ENCODE measurements around the gene KCTD8.
"Not testable (repeated sequence)": the region's sequence is repeated elsewhere in the genome, so short reads cannot be mapped to it uniquely, and the experiment has no call there.

The KCTD8 gene

DNA sequence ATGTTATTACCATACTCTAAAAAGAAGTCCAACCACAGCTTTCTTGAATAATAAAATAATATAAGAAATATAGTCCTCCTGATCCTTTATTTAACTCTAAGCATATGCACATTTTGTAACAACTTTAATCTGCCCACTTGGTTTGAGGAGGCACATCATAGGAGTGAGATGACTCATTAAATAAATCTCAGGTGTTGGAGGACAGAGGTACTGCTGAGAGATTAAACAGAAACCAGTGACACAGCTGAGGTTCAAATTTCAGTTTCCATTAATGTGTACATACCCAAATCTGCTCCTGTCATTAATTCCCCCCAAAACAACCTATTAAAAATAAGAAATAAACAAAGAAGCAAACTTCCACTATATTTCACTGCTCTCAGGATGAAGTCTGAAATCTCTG is 211.0 kb downstream of the KCTD8 start:
- H3K4me1 ChIP-seq (ENCODE audit: insufficient read depth, low read length): no peaks in the 10 kb centered on the region
- H3K9ac ChIP-seq (ENCODE audit: low read depth, low read length): no peak overlapping the region
- no peaks in the 10 kb centered on the region for H3K9me3 ChIP-seq (ENCODE audit: control insufficient read depth, insufficient read depth, low read length)

DNA sequence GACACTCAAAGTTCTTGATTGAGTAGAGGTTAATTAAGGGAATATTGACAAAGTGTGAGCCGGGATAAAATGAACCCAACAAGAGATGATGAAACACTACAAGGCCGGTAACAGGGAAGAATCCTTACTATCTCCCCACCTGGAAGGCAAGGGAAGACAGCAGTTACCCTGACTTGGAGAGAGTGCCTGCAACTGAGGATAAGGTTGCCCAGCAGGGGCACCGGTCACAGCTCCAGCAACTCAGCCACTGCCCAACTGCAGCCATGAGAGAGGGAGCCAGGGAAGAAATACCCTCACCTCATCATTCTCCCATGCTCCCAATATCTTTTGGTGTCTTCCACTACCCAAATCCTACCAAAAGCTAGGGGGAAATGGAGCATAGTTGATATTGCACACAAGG is 212.7 kb downstream of the KCTD8 start:
- H3K9ac ChIP-seq (ENCODE audit: low read depth, low read length): no peak overlapping the region
- no peaks in the 10 kb centered on the region for H3K9me3 ChIP-seq (ENCODE audit: control insufficient read depth, insufficient read depth, low read length)
- H3K36me3 ChIP-seq (ENCODE audit: insufficient read depth, low read length): no peaks in the 10 kb centered on the region
- no peaks in the 10 kb centered on the region for H3K4me1 ChIP-seq (ENCODE audit: insufficient read depth, low read length)

More for the DNA sequence above, 211.0 kb downstream of the KCTD8 start:
- no peaks in the 10 kb centered on the region for H3K36me3 ChIP-seq (ENCODE audit: insufficient read depth, low read length)

DNA sequence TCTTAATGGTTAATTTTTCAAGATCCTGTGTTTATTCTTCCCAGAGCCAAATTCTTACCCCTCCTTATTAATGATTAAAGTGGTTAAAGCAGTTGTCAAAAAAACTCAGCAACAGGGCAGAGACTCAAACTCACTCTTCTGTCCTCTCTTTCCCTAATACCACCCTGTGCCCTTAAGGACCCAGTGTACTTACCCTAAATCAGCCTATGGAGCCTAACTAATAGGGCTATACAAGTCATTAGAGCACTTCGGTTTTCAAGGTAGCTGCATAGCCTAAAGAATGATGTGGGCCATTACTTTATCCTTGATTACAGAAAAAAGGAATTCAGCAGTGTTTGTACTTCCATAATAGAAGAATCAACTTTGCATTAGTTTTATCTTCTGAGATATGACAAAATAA is 216.3 kb downstream of the KCTD8 start:
- H3K9ac ChIP-seq (ENCODE audit: low read depth, low read length): no peak overlapping the region
- no peaks in the 10 kb centered on the region for H3K36me3 ChIP-seq (ENCODE audit: insufficient read depth, low read length)
- peaks cover 6% of the 10 kb centered on the region; the same call in 1 of the 2 replicates for H3K4me1 ChIP-seq (ENCODE audit: insufficient read depth, low read length)
- no peaks in the 10 kb centered on the region for H3K9me3 ChIP-seq (ENCODE audit: control insufficient read depth, insufficient read depth, low read length)

DNA sequence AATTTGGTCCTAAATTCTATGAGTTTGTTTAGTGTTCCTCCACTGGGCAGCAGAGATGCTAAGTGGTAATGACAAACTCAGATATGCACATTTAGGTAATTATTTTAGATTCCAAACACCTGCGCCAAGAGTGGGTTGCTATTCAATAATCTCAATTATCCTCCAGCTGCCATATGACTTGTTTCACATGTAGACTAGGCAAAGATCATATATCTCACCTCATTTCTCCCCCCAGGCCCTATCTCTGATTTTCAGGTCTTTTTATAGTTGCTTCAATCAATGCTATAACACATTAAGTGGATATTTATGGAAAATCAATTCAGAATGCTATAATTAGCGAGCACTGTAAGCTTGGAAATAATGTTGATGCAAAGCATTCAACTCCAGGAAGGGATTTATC is 217.6 kb downstream of the KCTD8 start:
- H3K36me3 ChIP-seq (ENCODE audit: insufficient read depth, low read length): no peaks in the 10 kb centered on the region
- H3K4me1 ChIP-seq (ENCODE audit: insufficient read depth, low read length): peaks cover 6% of the 10 kb centered on the region; the same call in 1 of the 2 replicates
- H3K9ac ChIP-seq (ENCODE audit: low read depth, low read length): no peak overlapping the region
- H3K9me3 ChIP-seq (ENCODE audit: control insufficient read depth, insufficient read depth, low read length): no peaks in the 10 kb centered on the region

DNA sequence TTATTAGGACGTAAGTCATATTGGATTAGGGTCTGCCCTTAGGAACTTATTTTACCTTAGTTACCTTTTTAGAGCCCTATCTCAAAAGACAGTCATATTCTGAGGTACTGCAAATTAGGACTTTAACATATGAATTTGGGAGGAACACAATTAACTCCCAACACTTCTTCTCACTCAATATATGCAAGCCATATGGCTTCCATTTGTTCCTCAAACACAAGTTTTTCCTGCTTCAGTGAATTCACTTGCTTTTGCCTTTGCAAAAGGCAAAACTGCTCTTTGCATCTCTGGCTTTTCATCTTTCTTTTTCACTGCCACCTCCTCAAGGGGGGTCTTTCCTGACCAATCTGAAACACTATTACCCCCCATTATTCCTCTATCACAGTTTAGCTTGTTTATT is 220.3 kb downstream of the KCTD8 start:
- Histone ChIP-seq H3K36me3 (ENCODE audit: insufficient read depth, low read length) (no peaks in the 10 kb centered on the region), H3K9me3 (ENCODE audit: control insufficient read depth, insufficient read depth, low read length) (no peaks in the 10 kb centered on the region), H3K9ac (ENCODE audit: low read depth, low read length) (no peak overlapping the region), H3K4me1 (ENCODE audit: insufficient read depth, low read length) (peaks cover 6% of the 10 kb centered on the region; the same call in 1 of the 2 replicates)

DNA sequence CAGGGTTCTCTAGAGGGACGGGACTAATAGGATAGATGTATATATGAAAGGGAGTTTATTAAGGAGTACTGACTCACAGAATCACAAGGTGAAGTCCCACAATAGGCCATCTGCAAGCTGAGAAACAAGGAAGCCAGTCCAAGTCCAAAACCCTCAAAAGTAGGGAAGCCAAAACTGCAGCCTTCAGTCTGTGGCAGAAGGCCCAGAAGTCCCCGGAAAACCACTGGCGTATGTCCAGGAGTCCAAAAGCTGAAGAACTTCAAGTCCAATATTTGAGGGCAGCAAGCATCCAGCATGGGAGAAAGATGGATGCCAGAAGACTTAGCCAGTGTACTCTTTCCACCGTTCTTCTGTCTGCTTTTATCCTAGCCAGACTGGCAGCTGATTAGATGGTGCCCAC is 227.2 kb downstream of the KCTD8 start:
- Histone ChIP-seq H3K9ac (ENCODE audit: low read depth, low read length) (no peak overlapping the region), H3K36me3 (ENCODE audit: insufficient read depth, low read length) (no peaks in the 10 kb centered on the region), H3K9me3 (ENCODE audit: control insufficient read depth, insufficient read depth, low read length) (no peaks in the 10 kb centered on the region), H3K4me1 (ENCODE audit: insufficient read depth, low read length) (no peaks in the 10 kb centered on the region)

DNA sequence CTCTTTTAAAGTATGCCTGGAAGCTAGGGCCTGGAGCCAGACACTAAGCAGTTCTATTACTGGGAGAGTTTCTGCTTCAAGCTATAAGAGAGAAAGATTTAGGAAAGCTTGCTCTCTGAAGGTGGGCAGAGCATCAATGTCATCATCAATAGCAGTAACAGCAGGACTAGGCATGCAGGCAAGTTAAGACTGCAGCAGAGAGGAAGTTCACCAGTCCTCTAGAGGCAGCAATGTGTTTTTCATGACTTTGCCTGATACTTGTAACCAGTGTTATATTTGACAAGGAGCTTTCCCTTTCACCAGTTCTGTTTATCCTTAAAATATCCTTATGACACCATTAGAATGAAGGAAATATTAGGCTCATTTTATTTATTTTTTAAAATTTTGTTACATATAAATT is 237.9 kb downstream of the KCTD8 start:
- no peaks in the 10 kb centered on the region for H3K9me3 ChIP-seq (ENCODE audit: control insufficient read depth, insufficient read depth, low read length)
- H3K4me1 ChIP-seq (ENCODE audit: insufficient read depth, low read length): no peaks in the 10 kb centered on the region
- no peak overlapping the region for H3K9ac ChIP-seq (ENCODE audit: low read depth, low read length)
- no peaks in the 10 kb centered on the region for H3K36me3 ChIP-seq (ENCODE audit: insufficient read depth, low read length)

DNA sequence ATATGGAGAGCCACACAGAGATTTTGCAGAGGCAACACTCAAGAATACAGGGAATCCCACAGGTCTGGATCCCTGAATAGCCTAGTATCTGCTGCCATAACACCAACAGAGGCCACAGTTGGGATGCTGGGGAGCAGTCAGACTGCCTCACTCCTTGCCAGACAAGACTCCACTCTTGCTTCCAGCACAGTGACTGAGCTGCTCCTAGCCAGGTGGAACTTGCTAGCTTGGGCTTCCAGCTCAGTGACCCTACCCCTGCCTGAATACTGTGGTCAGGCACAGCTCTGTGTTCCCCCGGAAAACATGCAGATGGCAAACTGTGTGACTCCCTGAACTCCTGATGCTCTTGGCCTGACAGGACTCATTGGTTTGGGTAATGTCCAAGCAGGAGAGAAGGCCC is 251.8 kb downstream of the KCTD8 start:
- no peaks in the 10 kb centered on the region; the same call in 1 of the 2 replicates for H3K9me3 ChIP-seq (ENCODE audit: control insufficient read depth, insufficient read depth, low read length)
- H3K9ac ChIP-seq (ENCODE audit: low read depth, low read length): no peak overlapping the region
- no peaks in the 10 kb centered on the region for H3K4me1 ChIP-seq (ENCODE audit: insufficient read depth, low read length)
- H3K36me3 ChIP-seq (ENCODE audit: insufficient read depth, low read length): no peaks in the 10 kb centered on the region

DNA sequence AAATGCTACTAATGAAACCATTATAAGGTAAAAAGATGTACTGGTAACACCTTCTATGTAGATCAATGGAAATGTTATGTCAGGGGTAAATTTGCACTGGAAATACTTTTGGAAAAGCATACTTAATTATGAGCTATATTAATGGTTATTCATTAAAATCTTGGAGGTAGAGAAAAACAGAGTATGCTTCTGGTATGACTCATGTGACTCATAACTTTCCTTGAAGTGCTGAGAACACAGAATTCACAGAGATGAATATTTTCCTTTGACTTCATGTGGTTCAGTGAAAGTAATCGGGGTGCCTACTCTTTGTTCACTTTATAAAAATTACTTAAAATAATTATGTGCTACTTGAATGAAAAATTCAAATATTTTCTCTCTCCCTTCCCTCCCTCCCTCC is 254.2 kb downstream of the KCTD8 start:
- Histone ChIP-seq H3K36me3 (ENCODE audit: insufficient read depth, low read length) (no peaks in the 10 kb centered on the region), H3K9ac (ENCODE audit: low read depth, low read length) (no peak overlapping the region), H3K4me1 (ENCODE audit: insufficient read depth, low read length) (no peaks in the 10 kb centered on the region), H3K9me3 (ENCODE audit: control insufficient read depth, insufficient read depth, low read length) (no peaks in the 10 kb centered on the region)

DNA sequence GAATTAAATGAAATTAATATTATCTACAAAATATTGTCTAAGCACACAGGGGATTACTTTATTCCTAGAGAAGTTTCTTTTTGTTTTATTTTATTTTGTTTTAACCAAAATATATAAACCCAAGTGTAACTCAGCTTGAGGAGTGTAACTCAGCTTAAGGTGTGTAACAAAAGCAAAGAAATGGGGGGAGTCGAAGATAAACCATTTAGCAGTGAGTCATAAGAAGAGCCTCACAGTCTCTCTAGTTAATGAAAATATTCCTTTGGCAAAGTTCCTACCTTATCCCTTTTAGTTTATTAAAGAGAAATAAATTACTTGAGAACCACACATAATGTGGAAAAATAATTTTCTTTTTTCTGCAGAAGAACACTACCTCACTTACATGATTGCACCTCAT is 261.8 kb downstream of the KCTD8 start:
- no peak overlapping the region for H3K9ac ChIP-seq (ENCODE audit: low read depth, low read length)
- no peaks in the 10 kb centered on the region for H3K36me3 ChIP-seq (ENCODE audit: insufficient read depth, low read length)
- no peaks in the 10 kb centered on the region; the same call in 1 of the 2 replicates for H3K4me1 ChIP-seq (ENCODE audit: insufficient read depth, low read length)
- H3K9me3 ChIP-seq (ENCODE audit: control insufficient read depth, insufficient read depth, low read length): no peaks in the 10 kb centered on the region

DNA sequence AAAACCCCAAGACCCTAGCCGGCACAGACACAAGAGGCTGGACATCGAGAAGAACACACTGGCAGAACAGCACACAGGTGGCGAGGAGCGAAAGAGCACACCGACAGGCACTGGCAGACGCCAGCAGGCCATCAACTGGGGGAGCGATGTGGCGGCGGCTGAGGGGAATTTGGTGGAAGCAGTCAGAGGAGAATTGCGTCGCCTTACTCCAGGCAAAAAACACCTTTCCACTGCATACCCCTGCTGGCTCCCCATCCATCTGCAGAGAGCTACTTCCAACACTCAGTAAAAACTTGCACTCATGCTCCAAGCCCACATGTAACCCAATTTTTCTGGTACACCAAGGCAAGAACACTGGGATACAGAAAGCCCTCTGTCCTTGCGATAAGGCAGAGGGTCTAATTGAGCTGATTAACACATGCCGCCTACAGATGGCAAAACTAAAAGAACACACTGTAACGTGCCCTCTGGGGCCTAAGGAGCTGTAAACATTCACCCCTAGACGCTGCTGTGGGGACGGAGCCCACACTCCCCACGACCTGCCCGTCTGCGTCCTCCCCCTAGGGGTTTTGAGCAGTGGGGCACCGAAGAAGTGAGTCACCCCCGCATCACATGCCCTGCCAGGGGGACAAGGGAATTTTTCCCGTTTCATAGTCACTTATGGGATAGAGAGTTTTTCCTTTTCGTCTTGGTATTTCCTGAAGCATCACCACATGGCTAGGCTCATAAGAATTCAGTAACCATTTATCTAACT is 262.3 kb downstream of the KCTD8 start:
- Histone ChIP-seq H3K4me1 (ENCODE audit: insufficient read depth, low read length) (no peaks in the 10 kb centered on the region; the same call in 1 of the 2 replicates), H3K9ac (ENCODE audit: low read depth, low read length) (no peak overlapping the region), H3K9me3 (ENCODE audit: control insufficient read depth, insufficient read depth, low read length) (no peaks in the 10 kb centered on the region), H3K36me3 (ENCODE audit: insufficient read depth, low read length) (no peaks in the 10 kb centered on the region)

DNA sequence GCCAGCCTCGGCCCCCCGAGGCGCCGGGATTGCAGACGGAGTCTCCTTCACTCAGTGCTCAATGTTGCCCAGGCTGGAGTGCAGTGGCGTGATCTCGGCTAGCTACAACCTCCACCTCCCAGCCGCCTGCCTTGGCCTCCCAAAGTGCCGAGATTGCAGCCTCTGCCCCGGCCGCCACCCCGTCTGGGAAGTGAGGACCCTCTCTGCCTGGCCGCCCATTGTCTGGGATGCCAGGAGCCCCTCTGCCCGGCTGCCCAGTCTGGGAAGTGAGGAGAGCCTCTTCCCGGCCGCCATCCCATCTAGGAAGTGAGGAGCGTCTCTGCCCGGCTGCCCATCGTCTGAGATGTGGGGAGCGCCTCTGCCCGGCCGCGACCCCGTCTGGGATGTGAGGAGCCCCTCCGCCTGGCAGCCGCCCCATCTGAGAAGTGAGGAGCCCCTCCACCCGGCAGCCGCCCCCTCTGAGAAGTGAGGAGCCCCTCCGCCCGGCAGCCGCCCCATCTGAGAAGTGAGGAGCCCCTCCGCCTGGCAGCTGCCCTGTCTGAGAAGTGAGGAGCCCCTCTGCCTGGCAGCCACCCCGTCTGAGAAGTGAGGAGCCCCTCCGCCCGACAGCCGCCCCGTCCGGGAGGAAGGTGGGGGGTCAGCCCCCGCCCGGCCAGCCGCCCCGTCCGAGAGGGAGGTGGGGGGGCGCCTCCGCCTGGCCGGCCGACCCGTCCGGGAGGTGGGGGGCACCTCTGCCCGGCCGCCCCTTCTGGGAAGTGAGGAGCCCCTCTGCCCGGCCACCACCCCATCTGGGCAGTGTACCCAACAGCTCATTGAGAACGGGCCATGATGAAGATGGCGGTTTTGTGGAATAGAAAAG is 266.9 kb downstream of the KCTD8 start:
- not testable (repeated sequence) for H3K36me3 ChIP-seq (ENCODE audit: insufficient read depth, low read length); H3K4me1 ChIP-seq (ENCODE audit: insufficient read depth, low read length); H3K9ac ChIP-seq (ENCODE audit: low read depth, low read length); H3K9me3 ChIP-seq (ENCODE audit: control insufficient read depth, insufficient read depth, low read length)

DNA sequence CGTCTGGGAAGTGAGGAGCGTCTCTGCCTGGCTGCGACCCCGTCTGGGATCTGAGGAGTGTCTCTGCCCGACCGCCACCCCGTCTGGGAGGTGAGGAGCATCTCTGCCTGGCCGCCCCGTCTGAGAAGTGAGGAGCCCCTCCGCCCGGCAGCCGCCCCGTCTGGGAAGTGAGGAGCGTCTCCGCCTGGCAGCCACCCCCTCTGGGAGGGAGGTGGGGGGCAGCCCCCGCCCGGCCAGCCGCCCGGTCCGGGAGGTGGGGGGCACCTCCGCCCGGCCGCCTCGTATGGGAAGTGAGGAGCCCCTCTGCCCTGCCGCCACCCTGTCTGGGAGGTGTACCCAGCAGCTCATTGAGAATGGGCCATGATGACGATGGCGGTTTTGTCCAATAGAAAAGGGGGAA is 280.8 kb downstream of the KCTD8 start:
- H3K9ac ChIP-seq (ENCODE audit: low read depth, low read length); H3K4me1 ChIP-seq (ENCODE audit: insufficient read depth, low read length); H3K9me3 ChIP-seq (ENCODE audit: control insufficient read depth, insufficient read depth, low read length): not testable (repeated sequence)

DNA sequence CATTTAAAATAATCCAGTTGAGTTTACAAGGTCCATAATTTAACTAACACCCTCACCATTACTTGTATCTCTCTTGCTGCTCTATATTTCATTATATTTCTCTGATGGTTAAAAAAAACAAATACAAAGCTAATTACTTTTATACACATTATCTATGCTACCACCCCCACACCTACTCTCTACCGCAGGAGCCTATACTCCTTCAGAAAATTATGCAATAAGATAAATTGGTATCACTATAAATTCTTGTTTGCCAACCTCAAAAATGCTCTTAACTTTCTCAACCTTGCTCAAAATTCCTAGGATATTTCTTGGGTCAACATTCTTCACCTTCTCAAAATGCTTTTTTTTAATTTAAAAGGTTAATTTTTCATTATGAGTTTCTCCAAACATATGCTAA is 282.7 kb downstream of the KCTD8 start:
- Histone ChIP-seq H3K4me1 (ENCODE audit: insufficient read depth, low read length) (no peaks in the 10 kb centered on the region), H3K9ac (ENCODE audit: low read depth, low read length) (no peak overlapping the region), H3K9me3 (ENCODE audit: control insufficient read depth, insufficient read depth, low read length) (no peaks in the 10 kb centered on the region)

More for the DNA sequence above, 280.8 kb downstream of the KCTD8 start:
- H3K36me3 ChIP-seq (ENCODE audit: insufficient read depth, low read length): not testable (repeated sequence)

More for the DNA sequence above, 282.7 kb downstream of the KCTD8 start:
- no peaks in the 10 kb centered on the region for H3K36me3 ChIP-seq (ENCODE audit: insufficient read depth, low read length)
